ENCODE data around the gene KIF3C.
"Not testable (repeated sequence)": the region's sequence is repeated elsewhere in the genome, so short reads cannot be mapped to it uniquely, and the experiment has no call there.

The KIF3C gene

DNA sequence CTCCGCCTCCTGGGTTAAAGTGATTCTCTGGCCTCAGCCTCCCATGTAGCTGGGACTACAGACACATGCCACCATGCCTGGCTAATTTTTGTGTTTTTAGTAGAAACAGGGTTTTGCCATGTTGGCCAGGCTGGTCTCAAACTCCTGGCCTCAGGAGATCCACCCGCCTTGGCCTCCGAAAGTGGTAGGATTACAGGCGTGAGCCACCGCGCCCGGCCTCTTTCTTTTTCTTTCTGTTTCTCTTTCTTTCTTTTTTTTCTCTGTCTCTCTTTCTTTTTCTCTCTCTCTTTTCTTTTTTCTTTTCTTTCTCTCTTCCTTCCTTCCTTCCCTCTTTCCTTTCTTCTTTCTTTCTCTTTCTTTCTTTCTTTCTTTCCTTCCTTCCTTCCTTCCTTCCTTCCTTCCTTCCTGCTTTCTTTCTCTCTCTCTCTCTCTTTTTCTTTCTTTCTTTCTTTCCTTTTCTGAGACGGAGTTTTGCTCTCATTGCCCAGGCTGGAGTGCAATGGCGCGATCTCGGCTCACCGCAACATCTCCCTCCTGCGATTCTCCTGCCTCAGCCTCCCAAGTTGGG lies 16.6 kb upstream of the KIF3C start:
- not testable (repeated sequence) for DNase-seq

DNA sequence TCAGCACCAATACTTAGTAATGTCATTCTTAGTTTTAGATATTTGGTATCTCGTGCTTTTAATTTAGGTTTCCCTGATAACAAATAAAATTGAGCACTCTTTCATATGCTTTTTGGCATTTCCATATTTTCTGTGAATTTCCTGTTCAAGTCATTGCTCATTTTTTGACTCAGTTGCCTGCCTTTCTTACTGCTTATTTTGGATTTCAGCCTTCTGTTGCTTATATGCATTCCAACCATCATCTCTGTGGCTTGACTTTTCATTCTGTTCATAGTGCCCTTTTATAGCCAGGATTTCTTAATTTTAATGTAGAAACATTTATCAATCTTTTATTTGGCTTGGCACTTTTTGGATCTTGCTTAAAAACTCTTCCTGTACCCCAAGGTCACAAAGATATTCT lies 14.5 kb upstream of the KIF3C start:
- peak; percentile 41 for DNase-seq

DNA sequence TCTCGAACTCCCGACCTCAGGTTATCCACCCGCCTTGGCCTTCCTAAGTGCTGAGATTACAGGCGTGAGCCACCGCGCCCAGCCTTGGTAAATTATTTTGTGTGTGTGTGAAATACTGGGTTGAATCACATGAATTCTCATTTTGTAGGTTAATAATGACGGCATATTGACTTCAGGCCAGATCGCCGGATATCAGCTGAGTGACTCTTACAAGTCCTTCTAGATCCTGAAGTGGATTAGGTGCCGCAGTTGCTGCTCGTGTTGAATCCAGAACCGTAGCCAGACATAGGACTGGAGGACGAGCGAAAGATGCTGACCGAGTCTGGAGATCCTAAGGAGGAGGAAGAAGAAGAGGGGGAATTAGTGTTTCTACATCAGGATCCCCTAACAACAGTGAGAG lies 12.2 kb upstream of the KIF3C start:
- DNase-seq = no peak

DNA sequence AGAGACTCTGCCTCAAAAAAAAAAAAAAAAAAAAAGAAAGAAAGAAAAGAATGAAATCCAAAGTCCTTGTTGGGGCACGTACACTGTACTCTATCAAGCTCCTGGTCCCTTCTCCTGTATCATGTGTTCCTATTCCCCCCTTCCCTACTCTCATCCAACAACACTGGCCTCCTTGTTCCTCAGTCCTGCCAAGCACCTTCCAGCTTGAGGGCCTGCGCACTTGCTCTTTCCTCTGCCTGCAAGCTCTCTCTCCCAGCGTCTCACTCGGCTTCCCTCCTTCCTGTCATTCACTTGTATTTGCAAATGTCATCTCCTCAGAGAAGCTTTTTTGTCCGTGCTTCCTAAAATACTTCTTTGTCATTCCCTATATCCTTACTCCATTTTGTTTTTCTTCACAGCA lies 10.8 kb upstream of the KIF3C start:
- no peak for DNase-seq

DNA sequence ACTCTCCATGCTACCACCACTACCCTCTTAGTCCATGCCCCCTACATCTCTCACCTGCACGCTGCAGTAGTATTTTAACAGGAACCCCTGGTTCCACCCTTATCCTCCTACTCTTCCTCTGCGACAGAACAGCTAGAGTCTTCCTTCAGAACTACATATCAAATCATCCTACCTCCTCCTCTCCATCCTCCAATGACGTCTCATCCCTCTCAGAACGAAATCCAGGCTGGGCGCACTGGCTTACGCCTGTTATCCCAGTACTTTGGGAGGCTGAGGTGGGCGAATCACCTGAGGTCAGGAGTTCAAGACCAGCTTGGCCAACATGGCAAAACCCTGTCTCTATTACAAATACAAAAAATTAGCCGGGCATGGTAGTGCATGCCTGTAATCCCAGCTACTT lies 10.3 kb upstream of the KIF3C start:
- DNase-seq = no peak

DNA sequence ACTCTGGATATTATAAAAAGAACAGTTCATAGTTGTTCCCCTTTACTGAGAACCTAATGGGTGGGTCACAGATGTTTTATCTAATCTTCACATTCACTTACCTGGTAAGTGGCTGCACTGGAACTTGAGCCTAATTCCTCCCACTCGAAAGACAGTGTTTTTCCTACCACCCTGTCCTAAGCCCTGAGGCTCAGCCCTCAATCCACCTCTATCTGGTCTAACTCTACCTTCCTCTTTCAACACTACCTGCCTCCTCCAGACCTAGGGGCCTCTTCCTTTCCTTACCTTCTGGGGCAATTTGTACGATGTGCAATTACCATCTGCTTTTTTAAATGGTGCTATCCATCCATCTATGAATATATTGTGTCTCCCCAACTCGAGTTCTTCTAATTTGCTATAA lies 9.7 kb upstream of the KIF3C start:
- no peak for DNase-seq

DNA sequence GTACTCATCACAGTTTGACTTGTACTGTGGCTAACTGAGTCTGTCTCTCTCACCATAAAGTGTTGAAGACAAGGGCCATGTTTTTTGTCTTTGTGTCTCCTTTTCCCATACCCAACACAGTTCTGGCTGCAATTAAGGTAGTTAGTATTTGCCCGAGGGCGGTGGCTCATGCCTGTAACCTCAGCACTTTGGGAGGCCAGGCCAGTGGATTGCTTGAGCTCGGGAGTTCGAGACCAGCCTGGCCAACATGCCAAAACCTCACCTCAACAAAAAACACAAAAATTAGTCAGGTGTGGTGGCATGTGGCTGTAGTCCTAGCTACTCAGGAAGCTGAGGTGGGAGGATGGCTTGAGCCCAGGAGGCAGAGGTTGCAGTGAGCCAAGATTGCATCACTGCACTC lies 6.9 kb upstream of the KIF3C start:
- no peak for DNase-seq

DNA sequence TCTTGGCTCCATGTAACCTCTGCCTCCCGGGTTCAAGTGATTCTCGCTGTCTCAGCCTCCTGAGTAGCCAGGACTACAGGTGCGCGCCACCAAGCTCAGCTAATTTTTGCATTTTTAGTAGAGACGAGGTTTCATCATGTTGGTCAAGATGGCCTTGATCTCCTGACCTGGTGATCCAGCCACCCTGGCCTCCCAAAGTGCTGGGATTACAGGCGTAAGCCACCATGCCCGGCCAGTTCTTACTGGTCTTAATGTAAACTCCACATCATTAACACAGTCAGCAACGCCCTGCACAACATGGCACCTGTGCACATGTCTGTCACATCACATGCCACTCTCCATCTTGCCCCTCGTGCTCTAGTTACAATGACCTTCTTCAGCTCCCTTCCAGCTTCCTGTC lies 5.8 kb upstream of the KIF3C start:
- no peak for DNase-seq

DNA sequence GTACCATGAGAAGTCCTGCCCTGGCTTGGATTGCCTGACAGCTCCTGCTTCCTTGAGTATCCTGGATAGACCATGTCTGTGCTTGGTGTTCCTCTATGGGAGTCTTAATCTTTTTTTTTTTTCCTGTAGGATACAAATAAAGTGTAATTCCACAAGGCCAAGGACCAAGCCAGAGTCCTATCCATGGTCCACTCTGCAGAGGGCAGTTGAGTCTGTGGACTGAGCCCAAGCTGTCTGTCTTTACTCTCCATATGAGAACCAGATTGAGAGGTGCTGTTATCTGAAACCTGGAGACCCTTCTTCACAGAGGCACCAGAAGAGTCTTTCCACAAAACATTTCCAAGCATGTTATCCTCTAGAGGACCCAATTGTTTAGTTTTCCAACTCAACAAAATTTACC lies 1.4 kb upstream of the KIF3C start:
- DNase-seq = no peak

DNA sequence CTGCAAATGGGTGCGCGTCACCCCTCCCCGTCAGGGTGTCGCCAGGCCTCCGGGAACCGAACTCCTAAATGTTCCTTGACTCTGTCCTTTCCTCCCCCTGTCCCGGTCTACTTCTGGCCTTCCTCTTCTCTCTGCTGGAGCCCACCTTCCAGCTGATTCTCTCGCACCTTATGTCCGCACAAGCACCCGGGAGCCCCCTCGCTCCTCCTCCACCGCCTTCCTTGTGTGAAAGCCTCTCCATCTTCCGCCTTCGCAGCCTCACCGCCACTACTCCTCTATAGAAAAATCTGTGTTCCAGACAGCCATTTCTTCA lies 627 bp upstream of the KIF3C start:
- no peak for DNase-seq

DNA sequence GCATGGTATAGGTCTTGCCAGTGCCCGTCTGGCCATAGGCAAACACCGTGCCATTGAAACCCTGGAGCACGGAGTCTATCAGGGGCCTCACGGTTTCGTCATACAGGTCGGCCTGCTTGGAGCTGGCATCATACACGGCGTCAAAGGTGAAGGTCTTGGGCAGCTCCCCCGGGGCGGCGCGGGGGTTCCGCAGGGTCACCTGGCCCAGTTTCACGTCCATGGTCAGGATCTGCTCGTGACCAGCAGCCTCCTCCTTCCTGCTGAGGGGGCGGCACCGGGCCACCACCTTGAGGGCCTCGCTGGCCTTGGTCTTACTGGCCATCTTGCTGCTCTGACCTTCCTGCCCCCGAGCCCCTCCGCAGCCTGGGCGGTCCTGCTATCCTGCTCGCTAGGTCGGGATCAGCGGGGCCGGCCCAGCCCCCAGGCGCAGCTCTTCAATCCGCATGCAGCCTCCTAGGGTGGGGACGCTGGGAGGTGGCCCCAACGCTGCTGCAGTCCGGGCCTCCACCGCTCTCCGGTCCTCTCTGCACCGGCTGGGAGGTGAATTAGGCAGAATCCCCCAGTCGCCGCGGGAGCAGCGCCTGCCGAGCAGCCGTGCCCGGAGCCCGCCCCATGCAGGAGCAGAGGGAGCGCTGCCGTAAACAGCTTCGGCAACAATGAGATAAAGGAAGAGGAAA lies 563 bp downstream of the KIF3C start:
- no peak for DNase-seq

DNA sequence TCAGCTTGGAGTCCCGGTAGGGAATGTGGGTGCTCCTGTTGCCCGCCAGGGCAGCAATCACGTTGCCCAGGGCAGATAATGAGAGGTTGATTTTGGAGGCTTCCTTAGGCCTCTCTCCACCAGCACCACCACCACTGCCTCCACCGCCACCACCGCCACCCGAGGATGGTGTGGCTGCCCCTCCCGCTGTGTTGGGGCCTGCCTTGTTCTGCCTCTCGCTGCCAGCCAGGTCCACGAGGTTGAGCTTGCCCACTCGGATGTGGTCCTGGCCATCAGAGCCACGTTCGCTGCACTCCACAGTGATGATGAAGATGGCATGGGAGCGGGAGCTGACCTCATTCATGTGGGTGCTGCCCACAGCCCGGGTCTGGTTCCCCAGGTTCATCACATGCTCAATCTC lies 1.3 kb downstream of the KIF3C start:
- no peak for DNase-seq

DNA sequence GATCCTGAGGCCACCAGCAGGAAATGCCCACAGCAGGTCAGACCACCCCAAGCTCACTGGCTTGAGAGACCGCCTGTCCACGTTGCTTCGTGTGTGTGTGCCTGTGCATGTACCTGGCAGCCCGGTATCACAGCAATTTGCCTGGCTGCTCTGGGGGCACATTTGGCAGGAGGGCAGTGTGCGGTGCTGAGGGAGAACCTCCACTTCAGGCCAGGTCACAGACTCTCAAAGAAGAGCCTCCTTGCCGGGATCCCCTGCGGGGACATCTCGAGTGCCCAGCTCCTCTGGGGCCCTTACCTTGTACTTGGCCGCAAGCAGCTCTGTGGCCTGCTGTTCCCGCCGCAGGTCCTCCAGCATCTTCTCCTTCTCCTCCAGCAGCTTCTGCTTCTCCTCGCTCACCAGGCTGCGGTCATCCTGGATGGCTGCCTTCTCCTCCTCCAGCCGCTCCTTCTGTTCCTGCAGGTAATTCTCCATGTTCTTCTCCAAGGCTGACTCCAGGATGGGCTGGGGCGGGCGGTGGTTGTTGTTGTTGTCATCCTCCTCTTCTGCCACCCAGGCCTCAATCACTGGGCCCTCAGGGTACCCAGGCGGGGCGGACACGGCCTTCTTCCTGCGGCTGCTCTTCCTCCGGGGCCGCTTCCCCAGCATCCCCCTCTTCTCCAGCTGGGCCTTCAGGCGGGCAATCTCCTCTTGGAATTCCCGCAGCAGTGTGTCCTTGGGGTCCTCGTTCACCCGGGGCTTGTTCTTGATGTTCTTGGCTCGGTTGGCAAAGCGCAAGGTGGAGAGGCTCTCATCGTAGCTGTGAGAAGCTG lies 2.0 kb downstream of the KIF3C start:
- no peak for DNase-seq

DNA sequence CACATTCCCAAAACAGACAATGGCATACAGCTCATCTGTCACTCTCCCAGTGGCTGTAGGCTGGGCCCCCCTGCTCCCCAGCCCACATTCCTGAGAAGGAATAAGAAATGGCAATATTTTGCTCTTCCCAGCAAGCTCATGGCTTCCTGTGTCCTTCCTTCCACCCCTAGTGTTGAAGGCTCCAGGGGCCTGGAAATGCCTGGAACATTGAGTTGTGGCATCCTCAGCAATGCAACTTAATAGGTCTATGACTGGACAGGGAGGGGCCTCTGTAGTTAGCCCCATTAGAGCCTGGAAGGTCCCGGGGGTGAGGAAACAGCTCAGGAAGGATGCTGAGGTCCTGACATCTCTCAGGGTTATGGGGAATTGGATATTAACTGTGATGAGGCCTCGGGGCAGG lies 3.3 kb downstream of the KIF3C start:
- DNase-seq = peak; percentile 56

DNA sequence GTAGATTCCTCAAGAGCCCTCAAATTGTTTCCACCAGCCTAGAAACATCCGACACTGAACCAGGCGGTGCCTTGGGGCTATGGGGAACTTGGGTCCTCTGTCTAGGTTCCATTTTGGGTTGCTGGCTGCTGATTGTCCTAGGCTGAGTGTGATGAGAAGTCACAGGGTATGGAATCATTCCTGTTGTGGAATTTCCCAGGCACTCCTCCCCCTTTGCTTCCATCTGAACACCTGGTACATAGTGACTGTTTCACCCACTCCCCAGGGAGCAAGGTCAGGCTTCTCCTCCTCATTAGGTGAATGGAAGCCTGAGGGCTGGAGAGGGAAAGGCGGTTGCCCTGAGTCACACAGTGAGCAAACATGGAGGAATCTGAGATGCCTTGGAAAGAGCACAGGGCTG lies 4.5 kb downstream of the KIF3C start:
- DNase-seq = peak; percentile 50

DNA sequence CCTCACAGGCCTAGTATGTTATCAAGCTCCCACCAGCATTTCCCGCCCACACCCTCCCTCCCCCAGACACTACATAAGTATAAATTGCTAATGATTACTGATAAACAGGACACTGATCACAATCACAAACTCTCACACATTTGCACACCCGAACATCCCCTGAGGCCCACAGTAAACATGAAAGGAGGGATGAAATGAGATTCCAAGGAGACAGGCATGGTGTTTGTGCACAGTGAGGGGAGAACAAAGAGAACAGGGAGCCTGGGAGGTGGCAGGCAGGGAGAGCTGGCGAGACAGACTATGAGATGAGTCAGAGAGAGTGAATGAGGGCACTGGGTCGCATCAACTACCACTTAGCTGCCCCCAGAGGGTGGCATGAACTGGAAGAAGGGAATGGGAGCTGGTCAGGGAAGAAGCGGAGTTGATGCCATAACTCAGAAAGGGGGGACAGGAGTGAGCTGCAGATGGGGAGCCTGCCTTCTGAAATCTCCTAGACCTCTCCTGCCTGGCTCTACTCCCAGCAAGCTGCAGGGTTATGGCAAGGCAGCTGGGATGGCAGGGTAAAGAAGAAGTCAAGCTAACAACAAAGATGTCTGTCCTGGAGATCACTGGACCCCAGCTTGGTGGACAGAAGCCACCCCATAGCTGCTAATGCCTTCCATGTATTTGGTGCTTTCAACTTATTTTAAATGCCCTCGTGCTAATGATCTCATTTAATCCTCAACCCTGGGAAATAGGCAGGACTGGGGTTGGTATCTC lies 5.1 kb downstream of the KIF3C start:
- peak; percentile 26 for DNase-seq

DNA sequence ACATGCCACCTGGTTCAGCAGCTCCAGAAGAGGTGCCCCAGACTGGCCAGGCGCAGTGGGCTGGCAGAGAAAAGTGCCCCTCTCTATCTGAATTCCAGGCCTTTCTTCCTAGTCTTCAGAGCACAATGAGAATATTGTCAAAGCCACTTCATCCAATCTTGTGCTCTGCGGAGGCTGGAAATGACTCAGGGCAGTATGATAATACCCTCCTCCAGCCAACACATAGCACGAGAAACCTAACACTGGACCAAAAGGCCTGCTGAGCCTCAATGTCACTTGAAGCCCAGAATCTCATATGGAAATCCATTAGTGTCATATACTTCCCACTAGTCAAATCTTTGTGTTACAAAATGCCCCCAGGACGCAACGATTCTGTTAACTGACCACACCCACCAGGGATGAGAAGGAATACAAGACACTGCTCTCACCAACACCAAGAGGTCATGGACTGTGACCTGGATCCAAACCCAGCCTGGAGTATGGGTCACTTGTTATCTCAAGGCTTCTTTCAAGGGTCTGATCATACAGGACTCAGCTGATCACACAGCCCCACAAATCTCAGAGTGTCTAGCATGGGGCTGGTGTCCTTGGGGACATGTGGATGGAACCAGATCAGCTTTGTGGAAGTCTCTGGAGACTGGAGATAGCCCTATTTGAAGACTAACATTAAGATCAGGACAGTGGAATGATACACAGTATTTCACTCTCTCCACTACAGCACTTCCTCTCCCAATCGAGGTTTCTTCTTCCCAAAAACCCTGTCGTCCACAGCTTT lies 10.1 kb downstream of the KIF3C start:
- DNase-seq = no peak

DNA sequence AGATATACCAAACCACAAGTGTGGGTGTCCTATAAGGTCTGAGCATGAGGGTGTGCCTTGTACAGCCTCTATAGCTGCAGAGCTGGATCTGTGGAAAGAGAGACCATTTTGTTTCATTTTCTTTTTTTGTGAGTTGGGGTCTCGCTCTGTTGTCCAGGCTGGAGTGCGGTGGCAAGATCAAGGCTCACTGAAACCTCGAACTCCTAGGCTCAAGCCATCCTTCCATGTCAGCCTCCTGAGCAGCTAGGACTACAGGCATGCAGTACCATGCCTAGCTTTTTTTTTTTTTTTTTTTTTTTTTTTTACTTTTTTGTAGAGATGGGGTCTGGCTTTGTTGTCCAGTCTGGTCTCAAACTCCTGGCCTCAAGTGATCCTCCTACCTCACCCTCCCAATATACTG lies 10.7 kb downstream of the KIF3C start:
- DNase-seq = no peak

DNA sequence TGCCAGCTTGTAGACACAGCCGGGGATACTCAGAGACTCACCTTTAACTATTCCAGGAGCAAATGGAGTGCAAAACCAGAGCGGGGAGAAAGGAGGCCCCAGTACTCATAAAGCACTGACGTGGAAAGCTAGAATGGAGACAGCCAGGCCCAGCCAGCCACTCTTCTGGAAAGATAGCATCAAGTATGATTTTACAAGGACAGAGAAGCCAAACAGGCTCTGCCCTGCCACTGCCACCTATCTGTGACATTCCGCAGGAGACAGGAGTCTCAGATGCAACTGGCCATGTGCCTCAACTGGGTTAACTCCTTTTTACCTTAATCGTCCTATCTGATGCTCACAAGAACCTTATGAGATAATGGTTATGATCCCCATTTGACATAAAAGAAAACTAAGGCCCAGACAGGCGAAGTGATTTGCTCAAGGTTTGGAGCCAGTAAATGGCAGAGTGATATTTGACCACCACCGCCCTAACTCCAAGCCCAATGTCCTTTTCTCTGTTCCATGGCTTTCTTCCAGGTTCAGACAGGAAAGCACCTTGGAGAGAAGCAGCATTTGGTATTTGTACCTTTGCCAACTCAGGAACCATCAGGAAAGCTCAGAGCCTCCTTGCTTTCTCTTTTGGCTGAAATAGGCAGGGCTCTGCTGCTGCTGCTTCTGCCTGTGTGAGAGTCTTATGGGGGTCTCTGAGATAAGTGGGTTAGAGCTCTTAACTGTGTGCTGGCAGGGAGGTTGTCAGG lies 15.6 kb downstream of the KIF3C start:
- DNase-seq = no peak

DNA sequence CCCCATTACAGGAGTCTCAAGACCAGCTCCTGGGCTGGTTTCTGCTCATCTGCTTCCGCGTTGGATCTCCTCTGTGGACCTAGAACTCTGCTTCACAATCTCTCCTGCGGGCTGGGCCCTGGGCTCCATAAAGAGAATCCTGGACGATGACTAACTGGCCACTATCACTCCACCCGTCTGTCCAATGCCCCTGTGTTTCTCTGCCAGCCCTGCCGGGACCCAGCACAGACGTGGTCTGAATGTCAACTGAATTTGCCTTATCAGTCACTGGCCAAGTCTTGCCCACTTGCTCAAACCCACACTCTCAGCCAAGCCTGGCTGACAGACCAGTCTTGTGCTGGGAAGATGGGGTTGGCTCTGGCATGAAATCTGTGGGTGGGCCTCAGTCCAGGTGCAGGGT lies 17.4 kb downstream of the KIF3C start:
- peak; percentile 37 for DNase-seq

DNA sequence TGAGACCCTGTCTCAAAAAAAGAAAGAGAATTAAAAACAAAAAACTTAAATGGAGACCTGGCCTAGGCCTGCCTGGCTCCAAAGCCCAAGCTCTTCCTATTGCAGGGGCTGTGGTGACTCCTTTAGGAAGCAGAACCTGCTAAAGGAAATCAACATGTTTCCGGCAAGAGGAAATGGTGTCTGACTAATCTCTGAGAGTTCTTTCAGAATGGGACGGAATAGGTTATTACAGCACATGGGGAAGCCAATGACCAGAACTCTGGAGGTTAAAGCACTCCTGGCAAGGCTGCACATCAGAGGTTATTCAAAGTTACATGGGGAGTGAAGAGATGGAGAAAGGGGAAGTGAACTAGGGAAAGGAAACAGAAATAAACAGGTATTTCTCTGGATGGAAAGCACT lies 21.4 kb downstream of the KIF3C start:
- DNase-seq = no peak

DNA sequence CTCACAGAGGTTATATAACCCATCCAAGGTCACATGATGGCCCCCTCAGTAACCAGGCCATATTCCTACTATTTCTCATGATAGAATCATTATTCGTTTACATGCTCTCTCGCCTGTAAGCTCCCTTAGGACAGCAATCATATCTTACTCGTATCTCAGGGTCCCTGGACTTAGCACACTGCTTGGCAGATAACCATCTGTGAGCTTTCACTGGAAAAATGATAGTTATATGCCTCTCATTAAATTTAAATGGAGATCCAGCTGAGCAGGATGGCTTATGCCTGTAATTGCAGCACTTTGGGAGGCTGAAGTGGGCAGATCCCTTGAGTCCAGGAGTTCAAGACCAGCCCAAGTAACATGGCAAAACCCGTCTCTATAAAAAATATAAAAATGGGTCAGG lies 21.9 kb downstream of the KIF3C start:
- no peak for DNase-seq

All from fibroblast of skin of back (primary cell).